SK-MEL-5 (cell line): ENCODE data around the gene CDK14. TPM values are rescaled to one million over a fixed set of nuclear protein-coding genes. Genes with fewer than 3 reads are reported as not detected.

Source experiments
- DNase-seq: peaks from one replicate; pipeline ENCODE4 v3.0.0-alpha.2; 2016; ENCODE audit warnings: low read depth, low spot score
- in situ Hi-C: cut with HindIII; loops from 2 replicates; pipeline ENCODE4 v1.10.0; 2016; ENCODE audit warnings: low sequenced_read_pairs, high pct_unique_total_duplicates, low pct_unique_long_range_greater_than_20kb
- total RNA-seq: library from RNA; depleted of rRNA; stranded (reverse); fragments of >200 nt; shearing (Covaris generic); gene quantifications from 2 replicates; pipeline ENCODE4 v1.2.3, GENCODE V29; 2014

Gene CDK14
- total RNA-seq, 1 experiment from 2014 or later, result 2.3 TPM

- in situ Hi-C loops, result no loop called here
- DNase-seq, result no peak
These were observed 532.7 kb downstream of the CDK14 start for GRCh38 chr7:91128683-91129348.

GRCh38 chr7:91135300-91135699, 539.2 kb downstream of the CDK14 start:
- in situ Hi-C loops, result no loop called here
- DNase-seq, result no peak

GRCh38 chr7:91135703-91136430, 539.7 kb downstream of the CDK14 start:
- DNase-seq, result no peak
- in situ Hi-C loops, result no loop called here

- in situ Hi-C loops, result no loop called here
- DNase-seq, result no peak
These were observed 541.1 kb downstream of the CDK14 start for GRCh38 chr7:91137153-91137787.

- DNase-seq, result no peak
- in situ Hi-C loops, result no loop called here
These were observed 541.8 kb downstream of the CDK14 start for GRCh38 chr7:91137788-91138368.

GRCh38 chr7:91140286-91140685, 544.2 kb downstream of the CDK14 start:
- DNase-seq, result no peak
- in situ Hi-C loops, result no loop called here

- in situ Hi-C loops, result no loop called here
- DNase-seq, result no peak
These were observed 544.9 kb downstream of the CDK14 start for GRCh38 chr7:91140982-91141381.

- in situ Hi-C loops, result no loop called here
- no peak for DNase-seq
These were observed 546.6 kb downstream of the CDK14 start for GRCh38 chr7:91142743-91143142.

- in situ Hi-C loops, result no loop called here
- no peak for DNase-seq
These were observed 553.5 kb downstream of the CDK14 start for GRCh38 chr7:91149341-91150246.

GRCh38 chr7:91151916-91152315, 555.8 kb downstream of the CDK14 start:
- peak; percentile 56 for DNase-seq

GRCh38 chr7:91156316-91157185, 560.4 kb downstream of the CDK14 start:
- in situ Hi-C loops, result no loop called here
- no peak for DNase-seq

More at GRCh38 chr7:91151916-91152315, 555.8 kb downstream of the CDK14 start:
- in situ Hi-C loops, result no loop called here

GRCh38 chr7:91157579-91158320, 561.6 kb downstream of the CDK14 start:
- in situ Hi-C loops, result no loop called here
- no peak for DNase-seq

GRCh38 chr7:91162436-91162835, 566.3 kb downstream of the CDK14 start:
- no peak for DNase-seq
- in situ Hi-C loops, result no loop called here

- no peak for DNase-seq
- in situ Hi-C loops, result no loop called here
These were observed 568.4 kb downstream of the CDK14 start for GRCh38 chr7:91164506-91164905.

- in situ Hi-C loops, result no loop called here
- no peak for DNase-seq
These were observed 569.1 kb downstream of the CDK14 start for GRCh38 chr7:91165006-91165845.
